Stimulated activated CD8-positive, alpha-beta memory T cell treated with anti-CD3 and anti-CD28 coated beads, Interleukin-12 subunit alpha, Interleukin-12 subunit beta, amount 100 ng/mL, for 24 hours (primary cell): ENCODE results near the gene SOX1.

ENCODE experiments used
- DNase-seq: peaks from one replicate; pipeline ENCODE4 v3.0.0-alpha.2; 2020; ENCODE audit errors: extremely low read depth

SOX1 gene

DNA sequence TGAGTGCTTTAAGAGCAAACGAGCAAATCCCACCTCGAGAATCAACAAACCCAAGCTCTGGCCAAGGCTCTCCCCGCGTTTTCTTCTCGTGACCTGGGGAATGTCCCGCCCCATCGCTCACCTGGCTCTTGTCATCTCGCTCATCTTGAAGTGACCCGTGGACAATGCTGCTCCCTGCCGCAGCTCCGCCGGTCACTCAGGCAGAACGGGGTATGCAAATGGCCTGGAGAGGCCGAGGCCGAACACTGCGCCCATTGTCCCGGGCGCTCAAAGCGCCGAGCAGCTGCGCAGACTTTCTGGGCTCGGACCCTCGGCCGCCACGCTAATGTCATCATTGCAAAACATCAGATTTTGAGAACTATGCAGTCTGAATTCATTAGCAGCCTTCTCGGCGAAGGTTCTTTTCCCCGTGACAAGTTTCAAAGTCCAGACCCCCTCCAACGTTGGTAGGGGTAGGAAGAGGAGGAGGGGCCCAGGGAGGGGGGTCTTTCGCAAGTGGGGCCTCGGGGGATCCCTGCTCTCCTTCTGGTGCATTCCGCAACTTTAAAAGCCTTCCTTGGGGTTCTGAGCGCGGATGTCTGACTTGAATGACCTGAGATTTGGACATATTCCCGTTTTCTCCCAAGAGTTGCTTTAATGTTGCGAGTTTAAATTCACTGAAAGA lies 39.7 kb downstream of the SOX1 start:
- no peak for DNase-seq

GRCh38 chr13:112107289-112107688 lies 40.3 kb downstream of the SOX1 start:
- no peak for DNase-seq

DNA sequence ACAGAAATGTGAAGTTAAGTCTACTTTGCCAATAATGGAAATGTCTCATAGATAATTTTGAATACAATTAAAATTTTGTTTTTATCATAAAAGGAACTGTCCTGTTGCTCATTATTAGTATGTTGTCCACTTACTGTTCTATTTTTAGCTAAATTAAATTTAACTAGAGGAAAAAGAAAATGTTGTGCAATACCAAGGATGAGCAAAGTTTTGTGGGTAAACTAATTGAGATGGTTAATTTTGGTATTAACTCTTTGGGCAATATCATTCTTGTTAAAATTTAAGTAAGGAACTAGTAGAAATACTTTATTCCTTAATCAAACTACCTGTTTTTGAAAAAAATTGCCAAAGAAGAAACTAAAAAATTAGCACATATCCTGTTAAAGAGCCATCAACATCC lies 43.5 kb downstream of the SOX1 start:
- no peak for DNase-seq

GRCh38 chr13:112111239-112111857 lies 44.4 kb downstream of the SOX1 start:
- DNase-seq = no peak

DNA sequence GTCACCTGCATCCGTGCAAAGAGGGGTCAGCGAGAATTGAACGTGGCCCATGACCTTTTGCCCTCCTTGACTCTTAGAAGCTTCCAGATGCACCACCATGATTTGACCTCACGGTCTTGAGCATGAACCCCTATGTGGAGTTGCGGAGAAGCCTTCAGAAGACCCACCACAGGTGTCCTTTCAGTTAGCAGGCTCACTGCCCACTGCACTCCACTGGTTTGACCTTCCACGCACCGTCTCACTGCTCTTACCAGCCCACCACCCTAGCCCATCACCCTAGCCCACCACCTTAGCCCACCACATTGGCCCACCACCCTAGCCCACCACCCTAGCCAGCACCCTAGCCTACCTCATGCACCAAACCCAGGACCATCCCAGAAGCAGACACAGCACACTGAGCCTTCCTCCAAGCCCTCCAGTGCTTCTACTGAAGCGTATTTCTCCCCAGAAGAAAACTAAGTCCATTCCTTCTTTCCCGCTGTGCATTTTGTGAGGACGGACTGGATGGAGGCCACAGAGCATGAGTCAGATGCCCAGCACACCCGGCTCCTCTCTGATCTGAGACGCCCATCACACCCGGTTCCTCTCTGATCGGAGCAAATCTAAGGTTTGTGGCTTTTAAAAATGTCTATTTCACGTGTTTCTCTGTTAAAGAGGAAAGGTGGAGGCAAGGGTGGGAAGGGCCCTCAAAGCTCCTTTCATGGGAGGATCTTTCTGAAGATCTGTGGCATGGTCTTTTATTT lies 45.8 kb downstream of the SOX1 start:
- no peak for DNase-seq

GRCh38 chr13:112113348-112113747 lies 46.4 kb downstream of the SOX1 start:
- no peak for DNase-seq

DNA sequence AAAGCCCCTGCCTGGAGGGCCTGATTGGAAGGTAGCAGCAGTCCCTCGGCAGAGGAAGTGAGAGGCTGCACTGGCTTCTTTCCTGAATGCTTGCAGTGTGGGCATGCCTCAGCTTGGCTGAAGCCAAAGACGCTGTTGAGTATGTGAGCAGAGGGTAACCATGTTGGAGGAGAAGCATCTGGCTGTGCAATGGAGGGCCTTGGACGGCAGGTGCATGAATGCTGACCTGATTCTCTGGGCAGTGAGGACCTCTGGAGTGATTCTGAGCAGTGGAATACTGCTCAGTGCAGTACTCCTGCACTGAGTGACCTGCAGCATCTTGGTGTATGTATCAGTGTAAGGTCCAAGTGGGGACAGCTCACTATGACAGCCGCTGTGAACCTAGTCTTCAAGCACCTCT lies 46.9 kb downstream of the SOX1 start:
- DNase-seq = no peak

DNA sequence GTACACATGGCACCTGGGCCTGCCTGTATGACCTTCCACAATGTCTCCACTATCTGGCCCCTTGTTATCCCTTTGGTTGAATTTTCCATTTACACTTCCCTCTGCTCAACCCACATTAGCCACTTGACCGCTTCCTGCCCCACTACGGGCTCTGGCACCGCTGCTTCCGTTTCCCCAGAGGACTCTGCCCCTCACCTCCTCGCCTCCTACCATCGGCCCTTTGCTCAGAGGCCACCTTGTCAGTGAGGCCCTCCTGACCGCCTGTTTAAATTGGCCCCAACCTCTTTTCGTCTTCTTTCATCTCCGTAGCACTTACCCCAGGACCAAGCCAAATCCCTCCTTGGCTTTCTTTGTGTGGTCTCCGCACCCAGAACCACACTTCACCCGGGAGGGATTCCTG lies 47.4 kb downstream of the SOX1 start:
- no peak for DNase-seq

DNA sequence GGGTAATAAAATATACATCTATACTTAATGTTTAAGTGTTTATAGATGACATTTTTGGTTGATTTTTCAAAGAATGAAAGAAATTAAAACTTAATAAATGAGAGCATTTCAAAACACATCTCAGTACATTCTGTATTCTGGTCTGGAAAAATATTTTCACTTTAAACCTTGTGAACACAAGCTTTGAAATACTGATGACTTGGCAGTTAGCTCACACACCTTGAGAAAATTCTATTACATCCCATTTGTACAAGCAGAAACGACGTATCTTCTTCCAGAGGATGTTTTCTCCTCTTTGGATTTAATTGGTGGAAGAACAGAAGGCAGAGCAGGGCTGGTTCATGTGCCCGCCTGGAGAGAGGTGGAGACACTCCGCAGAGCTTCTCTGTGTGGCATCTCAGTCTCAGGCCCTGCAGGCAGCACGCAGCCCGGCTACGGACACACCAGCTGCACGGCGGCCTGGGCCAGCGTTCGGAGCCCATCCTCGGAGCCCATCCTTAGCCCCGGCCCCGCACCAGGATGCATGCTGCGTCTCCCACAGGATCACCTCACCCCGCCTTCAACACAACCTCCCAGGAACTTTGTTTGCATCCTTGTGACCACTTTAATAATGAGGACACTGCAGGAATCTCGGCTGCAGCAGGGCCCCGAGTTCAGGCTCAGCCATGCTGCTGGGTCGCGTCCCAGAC lies 48.6 kb downstream of the SOX1 start:
- no peak for DNase-seq

DNA sequence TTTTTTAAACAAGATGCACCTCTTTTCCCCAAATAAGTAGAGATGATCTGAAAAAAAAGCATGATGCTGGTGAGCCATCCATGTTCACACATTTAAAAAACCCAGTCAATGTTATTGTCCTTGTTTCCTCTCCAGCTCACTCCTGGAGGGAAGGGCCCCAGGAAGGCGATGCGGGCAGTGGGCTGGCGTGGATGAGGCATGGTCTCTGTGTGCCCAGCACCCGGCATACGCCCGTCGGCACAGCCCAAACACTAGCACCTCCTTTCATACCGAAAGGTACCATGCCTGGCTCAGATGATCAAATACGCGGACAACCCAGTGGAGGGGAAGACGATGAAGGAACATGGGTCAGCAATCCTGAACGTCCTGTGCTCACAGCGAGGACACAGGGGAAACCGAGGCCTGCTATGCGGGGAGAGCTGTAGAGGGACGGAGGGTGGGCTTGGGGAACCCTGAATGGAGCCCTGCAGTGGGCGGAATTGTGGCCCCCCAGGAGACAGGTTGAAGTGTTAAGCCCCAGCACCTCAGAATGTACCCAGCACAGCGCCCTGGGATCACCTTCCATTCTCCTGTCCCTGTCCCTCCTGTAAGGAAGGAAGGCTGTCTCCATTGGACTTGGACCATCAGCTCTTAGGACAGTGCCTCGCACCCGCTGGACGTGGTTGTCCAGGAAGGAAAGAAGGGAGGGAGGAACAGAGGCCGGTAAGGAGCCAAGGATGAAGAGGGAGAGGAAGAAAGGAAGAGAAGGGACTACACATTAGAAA lies 49.4 kb downstream of the SOX1 start:
- no peak for DNase-seq

DNA sequence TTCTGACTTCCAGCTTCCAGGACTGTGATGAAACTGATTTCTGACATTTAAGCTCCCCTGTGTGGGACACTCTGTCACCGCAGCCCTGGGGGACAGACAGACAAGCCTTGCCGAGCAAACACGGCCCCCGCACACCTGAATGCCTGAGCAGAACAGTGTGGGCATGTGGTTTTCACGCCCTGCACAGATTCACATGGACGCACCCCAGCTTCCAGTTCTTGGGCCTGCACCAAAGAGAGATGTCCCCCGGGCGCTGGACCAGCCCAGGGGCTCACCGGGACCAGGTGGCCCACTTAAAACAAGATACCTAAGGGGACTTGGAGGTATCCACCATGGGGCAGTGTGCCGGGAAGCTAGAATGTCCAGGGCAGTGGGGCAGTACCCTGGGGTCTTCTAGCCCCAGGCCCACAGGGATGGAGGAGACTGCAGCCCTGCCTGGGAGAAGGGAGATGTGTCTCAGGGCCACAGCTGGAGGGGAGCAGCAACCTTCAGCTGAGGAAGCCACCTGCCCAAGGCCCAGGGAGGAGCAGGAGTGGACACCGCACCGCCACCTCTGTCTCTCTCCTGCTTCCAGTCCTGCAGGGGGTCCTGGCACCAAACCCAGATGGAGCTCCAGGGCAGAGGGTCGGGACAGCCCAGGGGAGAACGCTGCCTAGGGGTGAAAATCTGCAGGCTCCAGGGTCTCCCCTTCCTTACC lies 50.5 kb downstream of the SOX1 start:
- no peak for DNase-seq

DNA sequence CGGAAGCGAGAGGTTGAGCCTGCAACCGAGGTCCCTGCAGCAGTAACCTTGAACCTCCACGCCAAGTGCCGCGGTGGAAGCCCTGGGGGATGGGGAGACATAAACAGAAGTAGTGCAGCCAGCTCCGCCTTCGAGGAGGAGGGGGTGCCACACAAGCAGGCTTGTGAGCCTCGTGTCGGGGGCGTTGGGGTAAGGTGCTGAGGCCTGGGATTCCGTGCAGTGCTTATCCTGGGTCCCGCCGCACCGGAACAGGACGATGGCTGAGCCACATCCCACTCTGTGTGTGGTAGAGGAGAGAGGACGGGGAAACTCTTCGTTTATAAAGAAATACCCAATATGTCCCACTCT lies 51.0 kb downstream of the SOX1 start:
- no peak for DNase-seq

- DNase-seq = no peak
Measured at GRCh38 chr13:112118451-112119064, 51.6 kb downstream of the SOX1 start.

DNA sequence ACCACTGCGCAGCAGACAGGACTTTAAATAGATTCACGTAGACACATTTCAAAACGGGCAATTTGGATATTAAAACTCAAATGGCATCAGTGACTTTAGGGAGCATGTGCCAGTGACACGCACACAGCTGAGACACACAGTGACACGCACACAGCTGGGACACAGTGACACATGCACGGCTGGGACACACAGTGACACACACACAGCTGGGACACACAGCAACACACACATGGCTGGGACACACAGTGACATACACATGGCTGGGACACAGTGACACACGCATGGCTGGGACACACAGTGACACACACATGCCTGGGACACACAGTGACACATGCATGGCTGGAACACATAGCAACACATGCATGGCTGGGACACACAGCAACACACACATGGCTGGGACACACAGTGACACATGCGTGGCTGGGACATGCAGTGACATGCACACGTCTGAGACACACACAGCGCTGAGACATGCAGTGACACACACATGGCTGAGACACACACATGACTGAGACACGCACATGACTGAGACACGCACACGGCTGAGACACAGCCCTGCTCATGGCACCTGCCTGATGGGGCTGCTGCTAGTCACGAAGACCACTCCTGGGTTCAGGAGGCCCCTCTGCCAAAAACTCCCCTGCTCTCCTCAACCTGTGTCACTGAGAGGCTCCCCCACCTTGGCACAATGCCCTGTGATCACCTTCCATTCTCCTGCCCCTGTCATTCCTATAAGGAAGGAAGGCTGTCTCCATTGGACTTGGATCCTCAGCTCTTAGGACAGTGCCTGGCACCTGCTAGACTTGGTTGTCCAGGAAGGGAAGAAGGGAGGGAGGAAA lies 52.5 kb downstream of the SOX1 start:
- DNase-seq = no peak

DNA sequence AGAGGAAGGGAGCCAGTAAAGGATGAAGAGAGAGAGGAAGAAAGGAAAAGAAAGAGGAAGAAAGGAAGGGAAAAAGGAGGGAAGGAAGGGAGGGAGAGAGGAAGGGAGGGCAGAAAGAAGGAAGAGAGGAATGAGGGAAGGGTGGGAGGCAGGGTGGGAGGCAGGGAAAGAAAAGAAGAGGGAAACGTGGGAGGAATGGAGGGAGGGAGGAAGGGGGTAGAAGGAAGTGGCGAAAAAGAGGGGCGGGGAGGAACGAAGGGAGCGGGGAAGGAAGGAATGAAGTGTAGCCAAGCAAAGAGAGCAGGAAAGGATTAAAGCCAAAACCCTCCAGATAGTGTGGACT lies 53.1 kb downstream of the SOX1 start:
- no peak for DNase-seq
